Stimulated activated CD4-positive, alpha-beta T cell treated with anti-CD3 and anti-CD28 coated beads, Interleukin-2, amount 100 ng/mL, for 4 hours (primary cell): Measurements from ENCODE around the gene APOL6.
"Not testable (repeated sequence)": the region's sequence is repeated elsewhere in the genome, so short reads cannot be mapped to it uniquely, and the experiment has no call there.

Source experiments
- DNase-seq: peaks from one replicate; pipeline ENCODE4 v3.0.0-alpha.2; 2020; ENCODE audit warnings: low read depth

APOL6 gene

GRCh38 chr22:35679492-35679891 is 31.2 kb downstream of the APOL6 start:
- DNase-seq = peak; percentile 69

- DNase-seq = no peak
Observed at GRCh38 chr22:35681454-35682052, 33.3 kb downstream of the APOL6 start.

- DNase-seq = no peak
Observed at GRCh38 chr22:35683560-35683959, 35.3 kb downstream of the APOL6 start.

- DNase-seq = no peak
Observed at GRCh38 chr22:35684270-35684700, 36.0 kb downstream of the APOL6 start.

- no peak for DNase-seq
Observed at GRCh38 chr22:35684732-35685131, 36.5 kb downstream of the APOL6 start.

GRCh38 chr22:35685731-35686130 is 37.5 kb downstream of the APOL6 start:
- DNase-seq = no peak

GRCh38 chr22:35686298-35686697 is 38.1 kb downstream of the APOL6 start:
- no peak for DNase-seq

GRCh38 chr22:35687461-35687860 is 39.2 kb downstream of the APOL6 start:
- no peak for DNase-seq

- DNase-seq = no peak
Observed at GRCh38 chr22:35688913-35689675, 40.8 kb downstream of the APOL6 start.

- no peak for DNase-seq
Observed at GRCh38 chr22:35690001-35690400, 41.8 kb downstream of the APOL6 start.

GRCh38 chr22:35695202-35695601 is 47.0 kb downstream of the APOL6 start:
- no peak for DNase-seq

- no peak for DNase-seq
Observed at GRCh38 chr22:35697142-35697541, 48.9 kb downstream of the APOL6 start.

GRCh38 chr22:35699852-35700251 is 51.6 kb downstream of the APOL6 start:
- not testable (repeated sequence) for DNase-seq

- DNase-seq = no peak
Observed at GRCh38 chr22:35703861-35704584, 55.8 kb downstream of the APOL6 start.

- no peak for DNase-seq
Observed at GRCh38 chr22:35705141-35705540, 56.9 kb downstream of the APOL6 start.

GRCh38 chr22:35708453-35708852 is 60.2 kb downstream of the APOL6 start:
- DNase-seq = no peak

GRCh38 chr22:35708917-35709316 is 60.7 kb downstream of the APOL6 start:
- no peak for DNase-seq

GRCh38 chr22:35711336-35711735 is 63.1 kb downstream of the APOL6 start:
- DNase-seq = no peak

GRCh38 chr22:35712672-35713071 is 64.4 kb downstream of the APOL6 start:
- DNase-seq = no peak

GRCh38 chr22:35717572-35717971 is 69.3 kb downstream of the APOL6 start, which contains the start of gene APOL5:
Gene APOL5 (plus strand): TSS chr22:35717872. CDS start chr22:35717872, 0 bp downstream.
- DNase-seq = no peak
